ENCODE data around the gene SSH2. TPM values are rescaled to one million over a fixed set of nuclear protein-coding genes. Genes with fewer than 3 reads are reported as not detected.

Gene SSH2
- total RNA-seq, 1 experiment from 2014 or later = 8.5 TPM

- Histone ChIP-seq H3K4me2 (ENCODE audit: low read length) (no peak overlapping the region), H3K9me3 (ENCODE audit: low read length) (no peaks in the 10 kb centered on the region), H3K79me2 (ENCODE audit: low read length) (no peaks in the 10 kb centered on the region), H3K27ac (ENCODE audit: low read length) (no peak overlapping the region), H3F3A (ENCODE audit: low read length, unreplicated experiment) (no peaks in the 10 kb centered on the region), H3K4me3 (ENCODE audit: low read length) (no peak overlapping the region), H3K4me1 (ENCODE audit: insufficient read depth, low read length) (no peaks in the 10 kb centered on the region), H3K36me3 (ENCODE audit: low read depth, low read length) (no peaks in the 10 kb centered on the region), H3K9ac (ENCODE audit: low read length) (no peak overlapping the region), H4K20me1 (ENCODE audit: low read length) (no peaks in the 10 kb centered on the region), H2AFZ (ENCODE audit: low read length) (no peak overlapping the region), H3K27me3 (ENCODE audit: low read length) (no peaks in the 10 kb centered on the region), H3K9me2 (replicated peaks; ENCODE audit: low read length) (no peaks in the 10 kb centered on the region)
- DNase-seq (no peak), ATAC-seq (no peak)
- ChIA-PET POLR2A (ENCODE audit: unreplicated experiment) (no interaction called here), CTCF (interaction anchor here (0.7 kb wide), 1 partner anchor 41 kb away, joined by 4 read pairs; no protein-coding TSS in a partner anchor)
- TF ChIP-seq CTCF (conservative IDR thresholded peaks at IDR 0.05; ENCODE audit: low read depth, low read length) = no peak
- no peak for TF ChIP-seq EZH2 (IDR thresholded peaks at IDR 0.05; ENCODE audit: low read length, unreplicated experiment)
- no peak for TF ChIP-seq EZH2phosphoT487 (IDR thresholded peaks at IDR 0.05; ENCODE audit: borderline replicate concordance, low read length)
- BruUV-seq (replicated peaks) = no TSS peak
- intact Hi-C loops (cut with micrococcal nuclease) = no loop called here
Observed at GRCh38 chr17:29576214-29577000, 353.6 kb downstream of the SSH2 start.

Other genes with a start within 250 kb of the SSH2 start
- gene EFCAB5, start 11.4 kb upstream of the SSH2 start, total RNA-seq (2014; rRNA removed) = 0.07 TPM in 1 of 2 replicates, not detected in the other
- gene NSRP1, start 186.6 kb upstream of the SSH2 start, total RNA-seq (2014; rRNA removed) = 6.4 and 8.6 TPM in 2 replicates

All from PC-3 (cell line).